Measurements from ENCODE around the gene TFAP2E. TPM values are rescaled to one million over a fixed set of nuclear protein-coding genes. Genes with fewer than 3 reads are reported as not detected.

Gene TFAP2E
- polyA plus RNA-seq, 1 donor from 2014 or later: 7.0 TPM

- H3K9me2 ChIP-seq (ENCODE audit: insufficient read depth, low read length): no peaks in the 10 kb centered on the region
- no peaks in the 10 kb centered on the region for H4K20me1 ChIP-seq (ENCODE audit: insufficient read depth)
- no peak overlapping the region for H2AFZ ChIP-seq (ENCODE audit: low read depth, low read length)
- H3F3A ChIP-seq (ENCODE audit: insufficient read depth, low read length, poor library complexity, severe bottlenecking): no peaks in the 10 kb centered on the region
- H3K4me3 ChIP-seq (ENCODE audit: low read length): no peak overlapping the region
- no peaks in the 10 kb centered on the region for H3K36me3 ChIP-seq (ENCODE audit: insufficient read depth, low read length)
- no peak overlapping the region for H3K4me2 ChIP-seq (ENCODE audit: low read length)
- TF ChIP-seq TAF1 (IDR thresholded peaks at IDR 0.05; ENCODE audit: low read depth) (no peak), RAD21 (conservative IDR thresholded peaks at IDR 0.05) (no peak), MXI1 (conservative IDR thresholded peaks at IDR 0.05; ENCODE audit: poor library complexity, severe bottlenecking) (no peak), REST (IDR thresholded peaks at IDR 0.05; ENCODE audit: borderline replicate concordance) (no peak), SMC3 (conservative IDR thresholded peaks at IDR 0.05; ENCODE audit: poor library complexity) (no peak), POLR2AphosphoS5 (IDR thresholded peaks at IDR 0.05) (no peak), EP300 (conservative IDR thresholded peaks at IDR 0.05; ENCODE audit: poor library complexity, severe bottlenecking) (no peak), CTCF (IDR thresholded peaks at IDR 0.05; ENCODE audit: poor library complexity, severe bottlenecking) (no peak), EZH2 (IDR thresholded peaks at IDR 0.05; ENCODE audit: borderline replicate concordance, insufficient read depth, low read length, poor library complexity, severe bottlenecking) (no peak)
- no peaks in the 10 kb centered on the region for H3K9me3 ChIP-seq (ENCODE audit: low read length)
- H3K9ac ChIP-seq (ENCODE audit: low read length): no peak overlapping the region
- no peaks in the 10 kb centered on the region for H3K27me3 ChIP-seq (ENCODE audit: insufficient read depth, low read depth, low read length)
- H3K79me2 ChIP-seq (replicated peaks; ENCODE audit: insufficient read depth, low read length): peaks cover 4% of the 10 kb centered on the region
- peak overlapping the region; percentile 2 for H3K27ac ChIP-seq (ENCODE audit: low read length)
Observed at GRCh38 chr1:35539073-35539823, 33.9 kb upstream of the TFAP2E start.

GRCh38 chr1:35539824-35540261 is 33.3 kb upstream of the TFAP2E start:
- Histone ChIP-seq H3K9ac (ENCODE audit: low read length) (no peak overlapping the region), H4K20me1 (ENCODE audit: insufficient read depth) (no peaks in the 10 kb centered on the region), H3K27ac (ENCODE audit: low read length) (peak overlapping the region; percentile 2), H3K4me3 (ENCODE audit: low read length) (no peak overlapping the region), H3K27me3 (ENCODE audit: insufficient read depth, low read depth, low read length) (no peaks in the 10 kb centered on the region), H3K9me3 (ENCODE audit: low read length) (no peaks in the 10 kb centered on the region), H3K79me2 (replicated peaks; ENCODE audit: insufficient read depth, low read length) (peaks cover 4% of the 10 kb centered on the region), H3K4me2 (ENCODE audit: low read length) (no peak overlapping the region), H3K36me3 (ENCODE audit: insufficient read depth, low read length) (no peaks in the 10 kb centered on the region), H3K9me2 (ENCODE audit: insufficient read depth, low read length) (no peaks in the 10 kb centered on the region), H2AFZ (ENCODE audit: low read depth, low read length) (no peak overlapping the region), H3F3A (ENCODE audit: insufficient read depth, low read length, poor library complexity, severe bottlenecking) (no peaks in the 10 kb centered on the region)
- TF ChIP-seq EZH2 (IDR thresholded peaks at IDR 0.05; ENCODE audit: borderline replicate concordance, insufficient read depth, low read length, poor library complexity, severe bottlenecking): no peak
- TF ChIP-seq CTCF (IDR thresholded peaks at IDR 0.05; ENCODE audit: poor library complexity, severe bottlenecking): no peak
- TF ChIP-seq POLR2AphosphoS5 (IDR thresholded peaks at IDR 0.05): no peak
- TF ChIP-seq TAF1 (IDR thresholded peaks at IDR 0.05; ENCODE audit: low read depth): no peak
- no peak for TF ChIP-seq EP300 (conservative IDR thresholded peaks at IDR 0.05; ENCODE audit: poor library complexity, severe bottlenecking)
- no peak for TF ChIP-seq REST (IDR thresholded peaks at IDR 0.05; ENCODE audit: borderline replicate concordance)
- no peak for TF ChIP-seq SMC3 (conservative IDR thresholded peaks at IDR 0.05; ENCODE audit: poor library complexity)
- TF ChIP-seq RAD21 (conservative IDR thresholded peaks at IDR 0.05): no peak
- no peak for TF ChIP-seq MXI1 (conservative IDR thresholded peaks at IDR 0.05; ENCODE audit: poor library complexity, severe bottlenecking)
